LNCaP clone FGC (cell line): Measurements from ENCODE around the gene MUC5AC.
A peak's percentile ranks its signal among the peaks of the same experiment; 100 is the strongest.

Experiments
- DNase-seq: peaks from one replicate; pipeline ENCODE4 v3.0.0-alpha.2; 2011; ENCODE audit warnings: low read depth
- H3K4me3 ChIP-seq: 2 replicates; pipeline ENCODE4 v1.5.1; 2011; ENCODE audit warnings: mild to moderate bottlenecking, low read depth, low read length, control low read depth
- CTCF ChIP-seq: IDR thresholded peaks from 2 replicates; pipeline ENCODE4 v1.5.1; 2012; ENCODE audit warnings: mild to moderate bottlenecking; ENCODE audit not compliant: control insufficient read depth, insufficient read depth; ENCODE audit errors: extremely low read depth

The MUC5AC gene

DNA sequence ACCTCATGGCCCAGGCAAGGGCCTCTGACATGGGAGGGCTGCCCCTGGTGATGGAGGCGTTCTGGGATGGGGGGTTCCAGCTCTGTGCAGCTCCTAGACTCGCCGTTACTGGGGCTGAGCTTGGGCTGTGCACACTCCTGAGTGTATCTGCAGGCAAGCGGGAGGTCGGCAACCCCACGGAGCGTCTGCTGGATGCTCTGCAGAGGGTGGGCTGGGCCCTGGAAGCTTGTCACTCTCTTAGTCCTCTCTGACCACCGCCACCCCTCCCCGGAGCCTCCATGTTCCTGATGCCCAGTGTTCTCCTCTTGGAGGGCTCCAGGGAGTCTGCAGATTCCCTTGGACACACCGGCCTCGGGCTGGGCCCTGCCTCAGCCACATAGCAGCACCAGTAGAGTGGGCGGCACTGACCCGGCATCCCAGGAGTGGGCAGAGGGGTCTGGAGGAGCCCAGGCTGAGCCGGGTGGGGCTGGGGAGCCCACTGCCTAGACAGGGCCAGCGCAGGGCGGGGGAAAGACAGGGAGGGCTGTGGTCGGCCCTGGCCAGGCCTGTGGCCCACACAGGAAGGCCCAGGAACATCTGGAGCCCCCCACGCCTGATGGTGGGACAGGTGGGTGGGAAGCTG lies 44.5 kb downstream of the MUC5AC start:
- TF ChIP-seq CTCF: no peak
- no peak overlapping the region for H3K4me3 ChIP-seq
- no peak for DNase-seq

GRCh38 chr11:1202776-1203504 lies 45.2 kb downstream of the MUC5AC start:
- H3K4me3 ChIP-seq: no peak overlapping the region
- TF ChIP-seq CTCF: peak; percentile 94
- DNase-seq: no peak

DNA sequence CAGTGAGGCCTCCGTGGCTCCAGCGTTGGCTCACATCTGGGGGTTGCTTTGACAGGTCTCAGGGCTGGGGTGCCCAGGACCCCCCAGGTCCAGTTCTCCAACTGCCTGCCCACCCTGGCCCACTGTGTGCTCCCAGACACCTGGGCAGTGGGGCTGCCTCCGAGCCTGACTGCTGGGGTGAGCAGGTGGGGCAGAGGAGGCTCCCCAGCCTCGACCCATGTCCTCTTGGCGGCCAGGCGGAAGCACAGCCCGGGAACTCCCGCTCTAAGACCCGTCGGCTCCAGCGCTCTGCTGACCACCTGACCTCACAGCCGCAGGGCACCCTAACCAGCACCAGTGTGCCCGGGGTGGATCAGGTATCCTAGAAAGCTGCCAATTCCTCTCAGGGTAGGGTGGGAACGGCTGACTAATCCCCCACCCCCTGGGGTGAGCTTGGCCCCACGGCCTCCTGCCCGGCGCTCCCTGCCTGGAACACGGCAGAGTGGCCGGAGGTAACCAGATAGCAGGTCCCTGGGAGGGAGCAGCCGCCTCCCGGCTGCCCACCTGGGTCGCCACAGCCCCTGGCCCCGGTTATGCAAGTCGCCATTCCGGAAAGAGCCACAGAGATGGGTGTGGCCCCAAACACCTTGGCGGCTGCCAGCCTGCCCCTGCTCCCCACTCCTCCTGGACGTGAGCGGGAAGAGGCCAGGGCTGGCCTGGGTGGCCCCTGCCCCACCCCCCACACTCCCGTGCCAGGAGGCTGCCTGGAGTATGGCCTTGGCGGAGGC lies 45.9 kb downstream of the MUC5AC start:
- no peak for DNase-seq
- no peak for TF ChIP-seq CTCF

DNA sequence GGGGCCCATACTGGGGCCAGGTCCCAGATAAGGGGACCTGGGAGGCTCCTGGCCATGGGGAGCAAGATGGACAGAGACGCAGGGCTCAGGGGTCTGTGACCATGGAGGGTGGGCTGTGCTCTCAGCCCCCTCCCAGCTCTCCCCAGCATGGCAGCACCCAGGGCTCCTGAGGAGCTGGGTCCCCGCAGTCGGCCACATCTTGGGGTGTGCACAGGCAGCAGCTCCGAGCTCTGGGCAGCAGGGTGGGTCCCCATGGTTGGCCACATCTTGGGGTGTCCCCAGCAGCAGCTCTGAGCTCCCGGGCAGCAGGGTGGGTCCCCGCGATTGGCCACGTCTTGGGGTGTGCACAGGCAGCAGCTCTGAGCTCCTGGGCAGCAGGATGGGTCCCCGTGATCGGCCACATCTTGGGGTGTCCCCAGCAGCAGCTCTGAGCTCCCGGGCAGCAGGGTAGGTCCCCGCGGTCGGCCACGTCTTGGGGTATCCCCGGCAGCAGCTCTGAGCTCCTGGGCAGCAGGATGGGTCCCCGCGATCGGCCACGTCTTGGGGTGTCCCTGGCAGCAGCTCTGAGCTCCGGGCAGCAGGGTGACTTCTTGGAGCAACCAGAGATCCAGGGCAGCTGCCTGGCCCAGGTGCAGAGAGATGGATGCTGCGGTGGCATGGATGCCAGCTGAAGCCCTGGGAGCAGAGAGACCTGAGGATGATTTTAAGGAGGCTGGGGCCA lies 46.8 kb downstream of the MUC5AC start:
- no peak for DNase-seq
- TF ChIP-seq CTCF: no peak
- no peak overlapping the region for H3K4me3 ChIP-seq

More for the DNA sequence above, 45.9 kb downstream of the MUC5AC start:
- no peak overlapping the region for H3K4me3 ChIP-seq

DNA sequence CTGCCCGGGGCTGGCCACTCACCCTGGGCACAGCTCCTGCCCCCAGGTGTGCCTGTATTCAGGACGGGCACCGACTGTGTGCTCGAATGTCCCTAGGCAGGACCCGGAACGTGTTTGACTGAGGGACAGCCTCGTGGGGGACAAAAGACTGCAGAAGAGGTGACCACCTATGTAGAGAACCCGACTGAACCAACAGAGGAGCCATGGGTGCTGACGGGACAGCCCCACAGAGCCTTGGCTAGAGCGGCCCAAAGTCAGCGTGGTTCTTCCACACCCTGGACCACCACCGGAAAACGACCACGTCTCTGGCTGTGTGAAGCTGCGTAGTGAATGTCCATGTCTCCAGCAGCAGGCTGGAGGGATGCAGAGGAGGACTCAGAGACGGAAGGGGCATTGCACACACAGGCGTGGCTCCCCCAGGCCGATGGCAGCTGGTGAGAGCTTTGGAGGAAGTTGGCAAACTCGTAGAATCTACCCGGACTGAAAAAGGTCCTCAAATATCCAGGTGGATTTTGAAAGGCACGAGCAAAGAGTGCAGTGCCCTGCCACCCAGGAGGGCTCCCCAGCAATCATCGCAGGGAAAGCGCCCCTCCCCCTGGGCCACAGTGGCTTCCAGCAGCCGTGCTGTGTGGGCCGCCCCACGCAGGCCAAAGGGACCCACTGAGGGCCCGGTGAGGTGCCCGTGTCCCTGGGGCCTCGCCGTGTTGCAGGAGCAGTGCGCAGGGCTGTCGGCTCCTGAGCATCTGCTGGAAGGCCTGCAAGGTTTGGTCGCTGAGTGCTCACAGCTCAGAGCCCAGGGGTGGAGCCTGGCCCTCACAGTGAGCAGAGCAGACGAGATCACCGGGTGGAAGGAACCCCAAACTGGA lies 47.6 kb downstream of the MUC5AC start:
- no peak for DNase-seq
- no peak for TF ChIP-seq CTCF
- no peak overlapping the region for H3K4me3 ChIP-seq

- DNase-seq: no peak
- H3K4me3 ChIP-seq: no peak overlapping the region
- no peak for TF ChIP-seq CTCF
These were observed 48.2 kb downstream of the MUC5AC start for GRCh38 chr11:1205987-1206331.
